ENCODE measurements around the gene LGR6. TPM values are rescaled to one million over a fixed set of nuclear protein-coding genes. Genes with fewer than 3 reads are reported as not detected.

The LGR6 gene
- total and polyA plus RNA-seq, 5 experiments from 2014 or later: 0.25 to 6.2 (median 0.47) TPM; not detected in 2

DNA sequence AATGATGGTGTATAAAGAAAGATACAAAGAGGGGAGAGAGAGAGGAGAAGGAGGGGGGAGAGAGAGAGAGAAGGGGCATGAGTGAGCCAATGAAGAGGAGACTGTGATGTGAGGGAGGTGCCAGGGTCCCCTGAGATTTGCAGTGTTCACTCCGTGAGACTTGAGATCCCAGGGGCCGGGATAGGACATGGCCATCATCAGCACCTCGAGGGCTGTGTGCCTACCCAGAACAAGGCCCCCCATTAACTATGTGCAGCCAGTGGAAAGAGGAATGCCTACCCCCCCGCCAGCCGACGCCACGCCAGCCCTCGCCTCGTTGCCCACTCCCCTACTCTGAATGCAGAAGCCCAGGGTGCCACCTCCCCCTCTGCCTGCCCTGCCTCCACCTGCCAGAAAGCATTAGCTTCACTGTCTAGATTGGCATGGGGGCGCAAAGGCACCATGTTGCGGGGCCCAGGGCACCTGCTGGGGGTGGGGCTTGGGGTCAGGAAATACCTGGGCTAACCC is 14.8 kb downstream of the LGR6 start:
- POLR2A ChIA-PET: no interaction called here
- DNase-seq (no peak), ATAC-seq (no peak)
- Mint-ChIP-seq H3K4me3 (no peak overlapping the region), H3K27me3 (peaks cover 18 to 35% (median 28%) of the 10 kb centered on the region in 5 donors), H3K27ac (no peak overlapping the region), H3K4me1 (peaks cover 0 to under 1% (median under 1%) of the 10 kb centered on the region in 4 donors), H3K9me3 (no peaks in the 10 kb centered on the region), H3K36me3 (peaks cover 0 to 3% (median 0%) of the 10 kb centered on the region in 3 donors)

GRCh38 chr1:202210385-202210784 is 16.8 kb downstream of the LGR6 start:
- Mint-ChIP-seq H3K9me3 (no peaks in the 10 kb centered on the region), H3K4me1 (peaks cover 5 to 13% (median 9%) of the 10 kb centered on the region in 4 donors), H3K4me3 (no peak overlapping the region), H3K27me3 (peaks cover 27 to 55% (median 43%) of the 10 kb centered on the region in 5 donors), H3K27ac (no peak overlapping the region), H3K36me3 (peaks cover 0 to 3% (median 2%) of the 10 kb centered on the region in 3 donors)
- DNase-seq (no peak), ATAC-seq (peak in 1 of 2 donors; percentile 27)
- POLR2A ChIA-PET: interaction anchor here (0.7 kb wide), 1 partner anchor 169 kb away, joined by 3 read pairs; no protein-coding TSS in a partner anchor

DNA sequence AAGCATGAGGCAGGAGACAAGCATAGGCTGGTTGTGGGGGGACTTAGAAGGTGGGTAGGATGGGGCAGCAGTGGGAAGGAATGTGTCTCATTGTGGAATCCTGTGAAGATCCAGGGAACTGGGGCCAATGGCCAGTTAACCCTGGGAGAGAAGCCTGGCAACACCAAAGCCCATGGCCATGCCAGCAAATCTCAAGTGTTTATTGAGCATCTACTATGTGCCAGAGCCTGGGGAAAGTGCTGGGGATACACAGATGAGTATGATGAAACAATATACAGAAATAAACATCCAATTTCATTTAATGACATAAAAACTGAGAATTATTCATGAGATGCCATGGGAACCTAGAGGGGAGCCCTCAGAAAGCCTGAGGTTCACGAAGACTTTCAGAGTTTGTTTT is 17.4 kb downstream of the LGR6 start:
- Mint-ChIP-seq H3K9me3 (no peaks in the 10 kb centered on the region), H3K4me3 (no peak overlapping the region), H3K27ac (peak overlapping the region in 1 of 10 donors; percentile 62), H3K4me1 (peaks cover 5 to 13% (median 9%) of the 10 kb centered on the region in 4 donors), H3K27me3 (peaks cover 27 to 61% (median 46%) of the 10 kb centered on the region in 5 donors), H3K36me3 (peaks cover 0 to 3% (median 2%) of the 10 kb centered on the region in 3 donors)
- POLR2A ChIA-PET: interaction anchor here (0.7 kb wide), 1 partner anchor 170 kb away, joined by 3 read pairs; no protein-coding TSS in a partner anchor
- ATAC-seq: no peak
- DNase-seq: no peak

- Mint-ChIP-seq H3K9me3 (no peaks in the 10 kb centered on the region), H3K27ac (peak overlapping the region in 1 of 10 donors; percentile 26), H3K4me1 (peaks cover 5 to 13% (median 9%) of the 10 kb centered on the region in 4 donors), H3K4me3 (no peak overlapping the region), H3K27me3 (peaks cover 34 to 76% (median 56%) of the 10 kb centered on the region in 5 donors), H3K36me3 (peaks cover 0 to 3% (median 2%) of the 10 kb centered on the region in 3 donors)
- ATAC-seq: no peak
- POLR2A ChIA-PET: no interaction called here
- no peak for DNase-seq
Measured at GRCh38 chr1:202212787-202213186, 19.2 kb downstream of the LGR6 start.

DNA sequence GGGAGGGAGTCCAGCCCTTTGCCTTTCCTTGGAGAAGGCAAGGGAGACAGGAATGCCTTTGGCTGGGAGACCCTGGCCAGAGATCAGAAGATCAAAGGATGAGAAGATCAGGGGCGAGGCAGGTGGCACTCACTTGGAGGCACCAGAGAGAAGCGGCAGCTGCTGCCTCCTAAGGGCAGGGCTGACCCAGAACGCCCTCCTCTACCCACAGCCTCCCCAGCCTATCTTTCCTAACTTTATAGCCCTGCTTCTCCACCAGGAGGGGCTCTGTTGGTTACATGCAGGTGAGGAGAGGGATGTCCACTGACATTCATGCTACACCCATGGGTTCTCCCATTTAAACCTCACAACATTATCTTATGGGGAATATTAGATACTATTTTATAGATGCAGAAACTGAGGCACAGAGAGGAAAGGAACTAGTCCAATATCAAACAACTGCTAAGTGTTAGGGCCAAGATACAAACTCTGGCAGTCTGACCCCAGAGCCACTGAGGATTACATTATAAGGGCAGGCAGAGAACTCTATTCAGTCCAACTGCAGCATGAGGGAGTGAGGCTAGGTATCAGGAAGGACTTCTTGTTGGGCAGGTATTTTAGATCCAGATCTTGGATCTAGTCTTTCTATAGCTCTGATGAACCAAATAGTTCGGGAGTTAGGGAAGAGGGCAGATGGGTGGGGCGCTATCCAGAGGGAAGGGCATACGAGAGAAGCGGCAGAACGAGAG is 19.9 kb downstream of the LGR6 start:
- peak overlapping the region in 2 of 10 donors; percentile 1 to 80 for H3K27ac Mint-ChIP-seq
- H3K4me3 Mint-ChIP-seq: peak overlapping the region; percentile 21 to 80 (median 64)
- peaks cover 0 to 3% (median 2%) of the 10 kb centered on the region in 3 donors for H3K36me3 Mint-ChIP-seq
- H3K4me1 Mint-ChIP-seq: peaks cover 5 to 13% (median 9%) of the 10 kb centered on the region in 4 donors
- DNase-seq (no peak), ATAC-seq (no peak)
- no peaks in the 10 kb centered on the region for H3K9me3 Mint-ChIP-seq
- peaks cover 34 to 83% (median 57%) of the 10 kb centered on the region in 5 donors for H3K27me3 Mint-ChIP-seq
- POLR2A ChIA-PET: no interaction called here

DNA sequence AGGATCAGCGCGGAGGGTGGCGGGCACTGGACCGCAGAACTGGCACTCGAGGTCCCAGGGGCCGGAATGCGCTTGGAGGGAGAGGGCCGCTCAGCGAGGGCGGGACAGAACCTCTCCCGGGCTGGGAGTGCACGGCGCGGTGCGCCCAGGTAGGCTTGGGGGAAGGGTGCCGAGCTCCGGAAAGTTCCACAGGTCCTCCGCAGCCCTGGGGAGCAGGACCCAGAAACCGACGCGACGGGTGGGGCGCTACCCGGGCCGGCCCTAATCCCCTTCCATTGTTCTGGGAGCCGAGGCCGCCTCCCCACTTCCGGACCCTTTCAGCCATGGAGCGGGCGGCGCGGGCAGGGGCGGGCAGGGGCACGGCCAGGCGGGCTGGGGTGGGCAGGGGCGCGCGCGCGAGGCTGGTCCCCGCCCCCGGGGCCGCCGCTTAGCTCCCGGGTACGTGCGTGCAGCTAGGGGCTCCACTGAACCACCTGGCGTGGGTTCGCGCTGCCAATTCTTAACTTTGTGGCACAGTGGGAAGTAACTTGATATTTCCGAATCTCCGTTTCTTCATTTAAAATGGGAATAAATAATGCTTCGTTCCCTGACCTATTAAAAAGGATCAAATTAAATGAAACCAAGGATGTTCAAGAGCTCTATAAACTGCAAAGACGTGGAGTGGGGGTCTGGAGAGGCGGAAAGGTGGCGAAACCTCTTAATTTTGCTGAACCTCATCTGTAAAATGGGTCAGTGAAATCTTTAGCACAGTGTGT is 20.7 kb downstream of the LGR6 start:
- H3K36me3 Mint-ChIP-seq: peaks cover 0 to 3% (median 2%) of the 10 kb centered on the region in 3 donors
- H3K4me1 Mint-ChIP-seq: peaks cover 5 to 13% (median 9%) of the 10 kb centered on the region in 4 donors
- POLR2A ChIA-PET: interaction anchor here (0.5 kb wide), 1 partner anchor 1767 kb away, joined by 3 read pairs; no protein-coding TSS in a partner anchor
- H3K27ac Mint-ChIP-seq: peak overlapping the region in 1 of 10 donors; percentile 37
- peaks cover 36 to 91% (median 64%) of the 10 kb centered on the region in 5 donors for H3K27me3 Mint-ChIP-seq
- H3K4me3 Mint-ChIP-seq: peak overlapping the region in 9 of 10 donors; percentile 21 to 80 (median 66)
- ATAC-seq (peak; percentile 20 to 32), DNase-seq (no peak)
- H3K9me3 Mint-ChIP-seq: no peaks in the 10 kb centered on the region

DNA sequence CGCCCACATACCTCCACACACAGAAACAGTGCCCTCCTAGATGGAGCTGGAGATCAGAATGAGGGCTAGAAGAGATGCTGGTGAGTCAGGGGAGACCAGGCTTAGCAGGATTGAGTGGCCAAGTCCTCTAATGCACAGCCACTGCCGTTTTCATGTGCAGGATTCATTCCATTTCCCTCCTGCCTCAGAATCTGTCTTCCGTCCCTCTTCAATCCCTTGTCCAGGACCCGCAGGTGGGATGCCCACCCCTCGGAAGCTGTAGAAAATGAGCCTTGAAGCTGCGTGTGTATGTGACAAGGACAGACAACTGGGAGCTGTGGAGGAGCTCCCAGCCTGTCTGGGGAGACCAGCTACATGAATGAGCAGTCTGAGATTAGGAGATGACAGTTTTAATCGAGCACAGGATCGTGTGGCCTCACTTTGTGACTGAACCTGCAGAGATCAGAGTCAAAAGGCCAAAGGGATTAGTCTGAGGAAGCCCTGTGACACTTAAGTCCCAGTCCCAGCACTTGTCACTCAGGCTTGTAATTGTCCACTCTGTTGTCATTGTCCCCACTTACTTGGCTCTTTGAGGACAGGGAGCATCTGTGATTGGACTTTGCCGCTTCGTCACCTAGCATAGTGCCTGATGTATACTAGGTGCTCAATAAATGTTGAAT is 22.0 kb downstream of the LGR6 start:
- ATAC-seq: no peak
- H3K4me1 Mint-ChIP-seq: peaks cover 5 to 13% (median 9%) of the 10 kb centered on the region in 4 donors
- POLR2A ChIA-PET: no interaction called here
- H3K27me3 Mint-ChIP-seq: peaks cover 36 to 82% (median 59%) of the 10 kb centered on the region in 5 donors
- no peak for DNase-seq
- no peak overlapping the region for H3K27ac Mint-ChIP-seq
- no peak overlapping the region for H3K4me3 Mint-ChIP-seq
- no peaks in the 10 kb centered on the region for H3K9me3 Mint-ChIP-seq
- peaks cover 0 to 3% (median 2%) of the 10 kb centered on the region in 3 donors for H3K36me3 Mint-ChIP-seq

GRCh38 chr1:202216691-202217090 is 23.1 kb downstream of the LGR6 start:
- no peaks in the 10 kb centered on the region for H3K9me3 Mint-ChIP-seq
- peaks cover 32 to 73% (median 53%) of the 10 kb centered on the region in 5 donors for H3K27me3 Mint-ChIP-seq
- no peak overlapping the region for H3K4me3 Mint-ChIP-seq
- no peak for DNase-seq
- H3K27ac Mint-ChIP-seq: no peak overlapping the region
- ATAC-seq: no peak
- H3K4me1 Mint-ChIP-seq: peaks cover 9 to 19% (median 13%) of the 10 kb centered on the region in 4 donors
- POLR2A ChIA-PET: no interaction called here
- peaks cover 0 to 3% (median 2%) of the 10 kb centered on the region in 3 donors for H3K36me3 Mint-ChIP-seq

DNA sequence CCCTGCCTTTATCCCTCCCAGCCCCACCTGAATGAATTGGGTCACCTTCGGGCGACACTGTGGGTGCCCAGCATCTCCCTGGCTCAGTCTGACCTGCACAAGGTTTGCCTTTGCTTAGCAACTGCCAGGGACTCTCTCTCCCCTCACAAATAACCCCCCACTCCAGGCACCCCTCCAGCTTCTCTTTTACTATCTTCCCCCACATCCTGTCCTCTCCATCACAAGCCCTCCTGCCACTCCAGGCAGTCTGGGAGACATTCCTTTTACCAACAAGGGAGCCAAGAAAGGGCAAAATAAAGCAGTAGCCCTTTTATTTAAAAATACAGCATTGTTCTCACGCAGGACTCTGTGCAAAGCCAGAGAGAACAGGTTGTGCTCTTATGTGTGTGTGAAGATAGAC is 23.9 kb downstream of the LGR6 start:
- Mint-ChIP-seq H3K9me3 (no peaks in the 10 kb centered on the region), H3K4me1 (peaks cover 12 to 26% (median 21%) of the 10 kb centered on the region in 4 donors), H3K27me3 (peaks cover 26 to 65% (median 44%) of the 10 kb centered on the region in 5 donors), H3K36me3 (peaks cover 0 to 3% (median 2%) of the 10 kb centered on the region in 3 donors), H3K4me3 (no peak overlapping the region), H3K27ac (peak overlapping the region in 1 of 10 donors; percentile 40)
- POLR2A ChIA-PET: no interaction called here
- DNase-seq (no peak), ATAC-seq (no peak)

- POLR2A ChIA-PET: no interaction called here
- Mint-ChIP-seq H3K36me3 (peaks cover 0 to 2% (median 0%) of the 10 kb centered on the region in 3 donors), H3K27me3 (peaks cover 22 to 61% (median 40%) of the 10 kb centered on the region in 5 donors)
Measured at GRCh38 chr1:202217951-202218350, 24.4 kb downstream of the LGR6 start.

DNA sequence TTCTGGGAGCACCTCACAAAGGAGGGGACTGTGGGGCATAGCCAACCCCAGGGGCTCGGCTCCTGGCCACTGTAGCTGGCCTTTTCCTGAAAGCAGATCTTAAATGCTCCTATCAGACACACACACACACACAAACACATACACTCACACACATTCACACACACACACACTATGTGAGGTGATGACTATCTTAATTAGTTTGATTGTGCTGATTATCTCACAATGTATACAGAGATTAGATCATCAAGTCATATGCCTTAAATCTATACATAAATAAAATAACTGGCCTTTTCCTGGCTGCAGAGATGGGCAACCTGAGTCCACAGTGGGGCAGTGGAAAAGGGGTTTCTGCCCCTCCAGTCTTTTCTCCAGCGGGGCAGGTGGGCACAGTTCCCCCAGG is 27.1 kb downstream of the LGR6 start:
- Mint-ChIP-seq H3K36me3 (no peaks in the 10 kb centered on the region), H3K4me3 (no peak overlapping the region), H3K9me3 (no peaks in the 10 kb centered on the region), H3K27ac (peak overlapping the region in 1 of 10 donors; percentile 15), H3K27me3 (peaks cover 9 to 33% (median 17%) of the 10 kb centered on the region in 5 donors), H3K4me1 (peaks cover 7 to 16% (median 12%) of the 10 kb centered on the region in 4 donors)
- ATAC-seq: no peak
- POLR2A ChIA-PET: no interaction called here
- DNase-seq: no peak

More at GRCh38 chr1:202217951-202218350, 24.4 kb downstream of the LGR6 start:
- no peaks in the 10 kb centered on the region for H3K9me3 Mint-ChIP-seq
- no peak for DNase-seq
- no peak overlapping the region for H3K4me3 Mint-ChIP-seq
- no peak for ATAC-seq
- peaks cover 12 to 26% (median 23%) of the 10 kb centered on the region in 4 donors for H3K4me1 Mint-ChIP-seq
- no peak overlapping the region for H3K27ac Mint-ChIP-seq
